Activated B cell treated with CpG ODN at 0.5 μM for 24 hours (primary cell): ENCODE measurements around the gene MYEOV. TPM values are rescaled to one million over a fixed set of nuclear protein-coding genes. Genes with fewer than 3 reads are reported as not detected.

ENCODE experiments used
- ATAC-seq: fragments of 200-7000 bp; cut with Tn5 transposase; one replicate; pipeline ENCODE4 v1.10.0; 2021; ENCODE audit warnings: low read depth, mild to moderate bottlenecking, moderate library complexity
- CTCF ChIA-PET: fragments of 350-600 bp; sonication (Branson Sonifier 250); formaldehyde crosslinking; loops from one replicate; lab custom pipeline; 2021; ENCODE audit warnings: antibody characterized with exemption; lab: Charles Lee
- POLR2A ChIA-PET: fragments of 350-600 bp; sonication (Branson Sonifier 250); formaldehyde crosslinking; loops from one replicate; lab custom pipeline; 2021; ENCODE audit warnings: antibody characterized with exemption; lab: Charles Lee
- DNase-seq: peaks from one replicate; pipeline ENCODE4 v3.0.0; 2022
- H3K27ac Mint-ChIP-seq: one replicate; pipeline ENCODE4 v1.8.0; 2020; ENCODE audit warnings: mixed read lengths
- H3K27me3 Mint-ChIP-seq: one replicate; pipeline ENCODE4 v1.8.0; 2021; ENCODE audit warnings: mixed read lengths
- H3K36me3 Mint-ChIP-seq: one replicate; pipeline ENCODE4 v1.8.0; 2021; ENCODE audit warnings: low read depth, mixed read lengths
- H3K4me1 Mint-ChIP-seq: one replicate; pipeline ENCODE4 v1.8.0; 2021; ENCODE audit warnings: mixed read lengths
- H3K4me3 Mint-ChIP-seq: one replicate; pipeline ENCODE4 v1.8.0; 2020; ENCODE audit warnings: mild to moderate bottlenecking, mixed read lengths
- H3K9me3 Mint-ChIP-seq: one replicate; pipeline ENCODE4 v1.8.0; 2020; ENCODE audit warnings: mixed read lengths
- CTCF ChIP-seq: fragments of 200-600 bp; IDR thresholded peaks from one replicate; pipeline ENCODE4 v1.8.0; 2022; ENCODE audit warnings: antibody characterized with exemption, mild to moderate bottlenecking
- intact Hi-C: fragments of 100-400 bp; cut with micrococcal nuclease; formaldehyde crosslinking; loops from one replicate; pipeline ENCODE4 v1.15.1; 2024
- total RNA-seq: library from RNA; stranded (reverse); gene quantifications from 2 replicates; pipeline ENCODE4 v1.2.3, GENCODE V29; 2022

MYEOV gene
- total RNA-seq, 1 donor from 2014 or later = 0.62 TPM

- ATAC-seq (no peak), DNase-seq (no peak)
- Mint-ChIP-seq H3K27me3 (peaks cover 9% of the 10 kb centered on the region), H3K9me3 (no peaks in the 10 kb centered on the region), H3K4me1 (no peaks in the 10 kb centered on the region), H3K27ac (no peak overlapping the region), H3K4me3 (no peak overlapping the region), H3K36me3 (no peaks in the 10 kb centered on the region)
- intact Hi-C loops = no loop called here
- POLR2A ChIA-PET = no interaction called here
- no peak for TF ChIP-seq CTCF
- CTCF ChIA-PET = no interaction called here
Measured at GRCh38 chr11:69252490-69252837, 41.5 kb upstream of the MYEOV start.

GRCh38 chr11:69253028-69253427, 40.9 kb upstream of the MYEOV start:
- ChIA-PET POLR2A (no interaction called here), CTCF (no interaction called here)
- Mint-ChIP-seq H3K9me3 (no peaks in the 10 kb centered on the region), H3K4me3 (no peak overlapping the region), H3K27me3 (peaks cover 9% of the 10 kb centered on the region), H3K27ac (no peak overlapping the region), H3K4me1 (peaks cover 1% of the 10 kb centered on the region), H3K36me3 (no peaks in the 10 kb centered on the region)
- no peak for TF ChIP-seq CTCF
- DNase-seq (no peak), ATAC-seq (no peak)
- intact Hi-C loops = no loop called here

DNA sequence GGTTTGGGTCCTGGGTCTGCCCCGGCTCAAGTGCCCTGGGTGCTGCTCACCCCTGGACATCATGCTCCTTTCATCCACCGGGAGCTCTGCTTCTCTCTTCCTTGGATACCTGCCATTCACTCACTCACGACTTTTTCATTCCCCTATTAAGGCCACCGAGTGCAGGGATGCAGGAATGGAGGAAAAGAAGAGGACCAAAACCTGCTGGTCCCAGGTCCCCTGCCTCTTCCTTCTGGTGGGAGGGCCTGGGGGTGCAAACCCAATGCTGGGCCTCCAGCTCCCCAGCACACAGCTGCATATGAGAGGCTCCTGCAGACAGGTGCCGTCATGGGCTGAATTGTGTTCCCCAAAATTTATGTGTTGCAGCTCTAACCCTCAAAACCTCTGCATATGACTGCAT, 36.8 kb upstream of the MYEOV start:
- ATAC-seq (no peak), DNase-seq (no peak)
- intact Hi-C loops = no loop called here
- Mint-ChIP-seq H3K9me3 (no peaks in the 10 kb centered on the region), H3K36me3 (no peaks in the 10 kb centered on the region), H3K27me3 (peaks cover 11% of the 10 kb centered on the region), H3K27ac (no peak overlapping the region), H3K4me1 (peaks cover 6% of the 10 kb centered on the region), H3K4me3 (no peak overlapping the region)
- POLR2A ChIA-PET = no interaction called here
- CTCF ChIA-PET = no interaction called here
- TF ChIP-seq CTCF = no peak

GRCh38 chr11:69257838-69258658, 35.9 kb upstream of the MYEOV start:
- no peak for TF ChIP-seq CTCF
- H3K27ac Mint-ChIP-seq = no peak overlapping the region
- intact Hi-C loops = no loop called here
- ChIA-PET POLR2A (no interaction called here), CTCF (no interaction called here)
- no peak for DNase-seq
- H3K27me3 Mint-ChIP-seq = peaks cover 7% of the 10 kb centered on the region
- H3K9me3 Mint-ChIP-seq = no peaks in the 10 kb centered on the region
- H3K4me3 Mint-ChIP-seq = no peak overlapping the region
- no peak for ATAC-seq
- no peaks in the 10 kb centered on the region for H3K36me3 Mint-ChIP-seq
- peaks cover 6% of the 10 kb centered on the region for H3K4me1 Mint-ChIP-seq

- ChIA-PET CTCF (no interaction called here), POLR2A (no interaction called here)
- Mint-ChIP-seq H3K4me3 (no peak overlapping the region), H3K9me3 (no peaks in the 10 kb centered on the region), H3K27ac (no peak overlapping the region), H3K4me1 (peaks cover 6% of the 10 kb centered on the region), H3K36me3 (no peaks in the 10 kb centered on the region), H3K27me3 (peaks cover 7% of the 10 kb centered on the region)
- intact Hi-C loops = no loop called here
- ATAC-seq = no peak
- no peak for TF ChIP-seq CTCF
- no peak for DNase-seq
Measured at GRCh38 chr11:69259096-69259495, 34.9 kb upstream of the MYEOV start.
